ENCODE data around the gene STK24.

STK24 gene

GRCh38 chr13:98568918-98569317, 8.0 kb downstream of the STK24 start:
- Histone ChIP-seq H3K4me1 (ENCODE audit: control insufficient read depth, insufficient read depth, low read length) (peaks cover 64% of the 10 kb centered on the region), H3K27me3 (ENCODE audit: control insufficient read depth, insufficient read depth, low read length) (no peaks in the 10 kb centered on the region), H3K36me3 (ENCODE audit: control insufficient read depth, insufficient read depth, low read length) (no peaks in the 10 kb centered on the region), H3K9me3 (ENCODE audit: control insufficient read depth, insufficient read depth, low read depth, low read length) (no peaks in the 10 kb centered on the region), H3K9ac (ENCODE audit: low read length) (no peak overlapping the region), H3K4me3 (ENCODE audit: low read depth, low read length) (no peak overlapping the region), H3K27ac (ENCODE audit: low read depth, low read length) (no peak overlapping the region)

GRCh38 chr13:98567140-98567539, 9.8 kb downstream of the STK24 start:
- H3K36me3 ChIP-seq (ENCODE audit: control insufficient read depth, insufficient read depth, low read length), result no peaks in the 10 kb centered on the region
- H3K27ac ChIP-seq (ENCODE audit: low read depth, low read length), result no peak overlapping the region
- no peak overlapping the region for H3K4me3 ChIP-seq (ENCODE audit: low read depth, low read length)
- H3K27me3 ChIP-seq (ENCODE audit: control insufficient read depth, insufficient read depth, low read length), result no peaks in the 10 kb centered on the region
- H3K4me1 ChIP-seq (ENCODE audit: control insufficient read depth, insufficient read depth, low read length), result peaks cover 63% of the 10 kb centered on the region
- no peak overlapping the region for H3K9ac ChIP-seq (ENCODE audit: low read length)
- H3K9me3 ChIP-seq (ENCODE audit: control insufficient read depth, insufficient read depth, low read depth, low read length), result no peaks in the 10 kb centered on the region

- Histone ChIP-seq H3K27me3 (ENCODE audit: control insufficient read depth, insufficient read depth, low read length) (no peaks in the 10 kb centered on the region), H3K4me3 (ENCODE audit: low read depth, low read length) (no peak overlapping the region), H3K9me3 (ENCODE audit: control insufficient read depth, insufficient read depth, low read depth, low read length) (no peaks in the 10 kb centered on the region), H3K4me1 (ENCODE audit: control insufficient read depth, insufficient read depth, low read length) (peaks cover 54% of the 10 kb centered on the region), H3K36me3 (ENCODE audit: control insufficient read depth, insufficient read depth, low read length) (peaks cover 2% of the 10 kb centered on the region; the same call in 1 of the 2 replicates), H3K9ac (ENCODE audit: low read length) (no peak overlapping the region), H3K27ac (ENCODE audit: low read depth, low read length) (0 out of 2 replicates have a peak overlapping the region, but pooled peaks have one; percentile 9)
These were observed 11.0 kb downstream of the STK24 start for GRCh38 chr13:98565726-98566565.

GRCh38 chr13:98564204-98564603, 12.7 kb downstream of the STK24 start:
- no peak overlapping the region for H3K9ac ChIP-seq (ENCODE audit: low read length)
- H3K27ac ChIP-seq (ENCODE audit: low read depth, low read length), result no peak overlapping the region
- peaks cover 4% of the 10 kb centered on the region; the same call in 1 of the 2 replicates for H3K36me3 ChIP-seq (ENCODE audit: control insufficient read depth, insufficient read depth, low read length)
- no peaks in the 10 kb centered on the region for H3K9me3 ChIP-seq (ENCODE audit: control insufficient read depth, insufficient read depth, low read depth, low read length)
- H3K4me1 ChIP-seq (ENCODE audit: control insufficient read depth, insufficient read depth, low read length), result peaks cover 58% of the 10 kb centered on the region
- H3K27me3 ChIP-seq (ENCODE audit: control insufficient read depth, insufficient read depth, low read length), result no peaks in the 10 kb centered on the region
- H3K4me3 ChIP-seq (ENCODE audit: low read depth, low read length), result no peak overlapping the region

GRCh38 chr13:98563071-98563470, 13.8 kb downstream of the STK24 start:
- H3K27me3 ChIP-seq (ENCODE audit: control insufficient read depth, insufficient read depth, low read length), result no peaks in the 10 kb centered on the region
- peak overlapping the region; percentile 33; the same call in 1 of the 2 replicates for H3K4me3 ChIP-seq (ENCODE audit: low read depth, low read length)
- H3K36me3 ChIP-seq (ENCODE audit: control insufficient read depth, insufficient read depth, low read length), result peaks cover 4% of the 10 kb centered on the region; the same call in 1 of the 2 replicates
- H3K9ac ChIP-seq (ENCODE audit: low read length), result peak overlapping the region; percentile 30
- peaks cover 64% of the 10 kb centered on the region for H3K4me1 ChIP-seq (ENCODE audit: control insufficient read depth, insufficient read depth, low read length)
- H3K27ac ChIP-seq (ENCODE audit: low read depth, low read length), result peak overlapping the region; percentile 63; the same call in 1 of the 2 replicates
- no peaks in the 10 kb centered on the region for H3K9me3 ChIP-seq (ENCODE audit: control insufficient read depth, insufficient read depth, low read depth, low read length)

- Histone ChIP-seq H3K4me3 (ENCODE audit: low read depth, low read length) (no peak overlapping the region), H3K4me1 (ENCODE audit: control insufficient read depth, insufficient read depth, low read length) (peaks cover 39% of the 10 kb centered on the region), H3K27me3 (ENCODE audit: control insufficient read depth, insufficient read depth, low read length) (no peaks in the 10 kb centered on the region), H3K9ac (ENCODE audit: low read length) (no peak overlapping the region), H3K9me3 (ENCODE audit: control insufficient read depth, insufficient read depth, low read depth, low read length) (no peaks in the 10 kb centered on the region), H3K36me3 (ENCODE audit: control insufficient read depth, insufficient read depth, low read length) (peaks cover 4% of the 10 kb centered on the region; the same call in 1 of the 2 replicates), H3K27ac (ENCODE audit: low read depth, low read length) (0 out of 2 replicates have a peak overlapping the region, but pooled peaks have one; percentile 41)
These were observed 17.7 kb downstream of the STK24 start for GRCh38 chr13:98559169-98559568.

- H3K4me1 ChIP-seq (ENCODE audit: control insufficient read depth, insufficient read depth, low read length), result peaks cover 37% of the 10 kb centered on the region
- no peak overlapping the region for H3K4me3 ChIP-seq (ENCODE audit: low read depth, low read length)
- H3K27ac ChIP-seq (ENCODE audit: low read depth, low read length), result no peak overlapping the region
- no peaks in the 10 kb centered on the region for H3K27me3 ChIP-seq (ENCODE audit: control insufficient read depth, insufficient read depth, low read length)
- no peaks in the 10 kb centered on the region for H3K9me3 ChIP-seq (ENCODE audit: control insufficient read depth, insufficient read depth, low read depth, low read length)
- H3K9ac ChIP-seq (ENCODE audit: low read length), result no peak overlapping the region
- H3K36me3 ChIP-seq (ENCODE audit: control insufficient read depth, insufficient read depth, low read length), result peaks cover 4% of the 10 kb centered on the region; the same call in 1 of the 2 replicates
These were observed 18.7 kb downstream of the STK24 start for GRCh38 chr13:98557937-98558792.

GRCh38 chr13:98556968-98557631, 19.8 kb downstream of the STK24 start:
- Histone ChIP-seq H3K4me1 (ENCODE audit: control insufficient read depth, insufficient read depth, low read length) (peaks cover 33% of the 10 kb centered on the region), H3K9ac (ENCODE audit: low read length) (no peak overlapping the region), H3K27ac (ENCODE audit: low read depth, low read length) (no peak overlapping the region)

GRCh38 chr13:98556142-98556816, 20.6 kb downstream of the STK24 start:
- no peak overlapping the region for H3K9ac ChIP-seq (ENCODE audit: low read length)
- H3K9me3 ChIP-seq (ENCODE audit: control insufficient read depth, insufficient read depth, low read depth, low read length), result no peaks in the 10 kb centered on the region
- no peaks in the 10 kb centered on the region for H3K27me3 ChIP-seq (ENCODE audit: control insufficient read depth, insufficient read depth, low read length)
- H3K36me3 ChIP-seq (ENCODE audit: control insufficient read depth, insufficient read depth, low read length), result peaks cover 10% of the 10 kb centered on the region
- no peak overlapping the region for H3K4me3 ChIP-seq (ENCODE audit: low read depth, low read length)
- H3K27ac ChIP-seq (ENCODE audit: low read depth, low read length), result no peak overlapping the region
- H3K4me1 ChIP-seq (ENCODE audit: control insufficient read depth, insufficient read depth, low read length), result peaks cover 33% of the 10 kb centered on the region

More at GRCh38 chr13:98556968-98557631, 19.8 kb downstream of the STK24 start:
- Histone ChIP-seq H3K9me3 (ENCODE audit: control insufficient read depth, insufficient read depth, low read depth, low read length) (no peaks in the 10 kb centered on the region), H3K4me3 (ENCODE audit: low read depth, low read length) (no peak overlapping the region), H3K36me3 (ENCODE audit: control insufficient read depth, insufficient read depth, low read length) (peaks cover 4% of the 10 kb centered on the region; the same call in 1 of the 2 replicates), H3K27me3 (ENCODE audit: control insufficient read depth, insufficient read depth, low read length) (no peaks in the 10 kb centered on the region)

GRCh38 chr13:98549728-98550317, 27.1 kb downstream of the STK24 start:
- H3K27me3 ChIP-seq (ENCODE audit: control insufficient read depth, insufficient read depth, low read length), result no peaks in the 10 kb centered on the region
- H3K9ac ChIP-seq (ENCODE audit: low read length), result no peak overlapping the region
- peaks cover 4% of the 10 kb centered on the region for H3K4me1 ChIP-seq (ENCODE audit: control insufficient read depth, insufficient read depth, low read length)
- H3K27ac ChIP-seq (ENCODE audit: low read depth, low read length), result no peak overlapping the region
- peaks cover 22% of the 10 kb centered on the region for H3K36me3 ChIP-seq (ENCODE audit: control insufficient read depth, insufficient read depth, low read length)
- H3K4me3 ChIP-seq (ENCODE audit: low read depth, low read length), result no peak overlapping the region
- no peaks in the 10 kb centered on the region for H3K9me3 ChIP-seq (ENCODE audit: control insufficient read depth, insufficient read depth, low read depth, low read length)
